SH-SY5Y (cell line): Measurements from ENCODE around the gene TFB2M.

Experiments
- GATA2 ChIP-seq: IDR thresholded peaks from 2 replicates; pipeline ENCODE4 v1.6.1; 2011; ENCODE audit warnings: mild to moderate bottlenecking, low read depth, low read length
- GATA3 ChIP-seq: IDR thresholded peaks from 2 replicates; pipeline ENCODE4 v1.6.1; 2011; ENCODE audit warnings: low read depth, mild to moderate bottlenecking, low read length, moderate library complexity

DNA sequence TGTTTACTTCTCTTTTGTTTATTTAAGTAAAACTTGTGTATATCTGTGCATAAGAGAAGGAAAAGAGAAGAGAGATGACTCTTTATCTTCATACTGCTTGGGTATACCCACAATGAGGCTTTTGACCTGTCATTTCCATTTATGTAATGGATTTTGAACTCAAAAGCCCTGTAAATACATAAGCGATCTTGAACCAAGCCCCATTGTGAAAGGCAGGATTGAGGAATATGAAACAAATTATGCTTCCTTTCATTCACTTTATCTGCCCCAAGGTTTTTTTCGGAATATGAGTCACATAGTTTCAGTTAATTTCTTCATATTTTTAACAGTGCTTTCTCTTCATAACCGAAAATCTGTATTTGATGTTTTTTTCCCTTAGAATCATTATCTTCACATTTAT, 21.5 kb upstream of the TFB2M start:
- TF ChIP-seq GATA2 (no peak), GATA3 (no peak)
